ENCODE measurements around the gene LRRC23. TPM values are rescaled to one million over a fixed set of nuclear protein-coding genes. Genes with fewer than 3 reads are reported as not detected.

The LRRC23 gene
- total and polyA plus RNA-seq, 2 experiments from 2014 or later, result 4.3 to 4.5 TPM

- in situ Hi-C loops (cut with MboI), result no loop called here
- H3K79me2 ChIP-seq (ENCODE audit: insufficient read depth), result no peaks in the 10 kb centered on the region
- DNase-seq, result no peak
- H3K4me2 ChIP-seq (ENCODE audit: unreplicated experiment), result no peak overlapping the region
- no peaks in the 10 kb centered on the region for H3K9me3 ChIP-seq (ENCODE audit: low read depth)
- no peak overlapping the region for H3K9ac ChIP-seq
- no peak overlapping the region for H3K27ac ChIP-seq
- 80 to 84% methylated on average over 21 of the region's 21 CpGs for WGBS, 2 experiments (ENCODE audit: low coverage in 1 of 2, low lambda C conversion rate in 2 of 2, missing lambda C conversion rate in 2 of 2)
- no peaks in the 10 kb centered on the region for H3K36me3 ChIP-seq (ENCODE audit: low read depth)
- no peak overlapping the region for H2AFZ ChIP-seq
- H3K4me3 ChIP-seq, result no peak overlapping the region
- no peaks in the 10 kb centered on the region for H3K9me2 ChIP-seq (ENCODE audit: insufficient read depth)
- no peaks in the 10 kb centered on the region for H3K27me3 ChIP-seq (replicated peaks; ENCODE audit: insufficient read depth)
- H3K4me1 ChIP-seq (ENCODE audit: insufficient read depth), result no peaks in the 10 kb centered on the region
- no peaks in the 10 kb centered on the region for H3F3A ChIP-seq (ENCODE audit: insufficient read depth)
- H4K20me1 ChIP-seq (ENCODE audit: insufficient read depth), result no peaks in the 10 kb centered on the region
- TF ChIP-seq EZH2 (IDR thresholded peaks at IDR 0.05; ENCODE audit: insufficient read depth, poor library complexity, severe bottlenecking) (no peak), EZH2phosphoT487 (IDR thresholded peaks at IDR 0.05; ENCODE audit: insufficient read depth, low read depth) (no peak)
These were observed 49.9 kb downstream of the LRRC23 start for GRCh38 chr12:6954316-6955107.

GRCh38 chr12:6955108-6956020, 50.7 kb downstream of the LRRC23 start:
- in situ Hi-C loops (cut with MboI), result no loop called here
- 77 to 83% methylated on average over 11 to 22 of the region's 22 CpGs for WGBS, 2 experiments (ENCODE audit: low coverage in 1 of 2, low lambda C conversion rate in 2 of 2, missing lambda C conversion rate in 2 of 2)
- H3K9me3 ChIP-seq (ENCODE audit: low read depth), result no peaks in the 10 kb centered on the region
- H3K4me3 ChIP-seq, result no peak overlapping the region
- H3F3A ChIP-seq (ENCODE audit: insufficient read depth), result no peaks in the 10 kb centered on the region
- DNase-seq, result no peak
- no peaks in the 10 kb centered on the region for H4K20me1 ChIP-seq (ENCODE audit: insufficient read depth)
- no peaks in the 10 kb centered on the region for H3K27me3 ChIP-seq (replicated peaks; ENCODE audit: insufficient read depth)
- H3K9ac ChIP-seq, result no peak overlapping the region
- H3K27ac ChIP-seq, result no peak overlapping the region
- H2AFZ ChIP-seq, result no peak overlapping the region
- no peak overlapping the region for H3K4me2 ChIP-seq (ENCODE audit: unreplicated experiment)
- H3K4me1 ChIP-seq (ENCODE audit: insufficient read depth), result no peaks in the 10 kb centered on the region
- TF ChIP-seq EZH2phosphoT487 (IDR thresholded peaks at IDR 0.05; ENCODE audit: insufficient read depth, low read depth) (no peak), EZH2 (IDR thresholded peaks at IDR 0.05; ENCODE audit: insufficient read depth, poor library complexity, severe bottlenecking) (no peak)
- no peaks in the 10 kb centered on the region for H3K9me2 ChIP-seq (ENCODE audit: insufficient read depth)
- H3K36me3 ChIP-seq (ENCODE audit: low read depth), result no peaks in the 10 kb centered on the region
- no peaks in the 10 kb centered on the region for H3K79me2 ChIP-seq (ENCODE audit: insufficient read depth)

- no peak overlapping the region for H3K9ac ChIP-seq
- no peaks in the 10 kb centered on the region for H3K27me3 ChIP-seq (replicated peaks; ENCODE audit: insufficient read depth)
- H3F3A ChIP-seq (ENCODE audit: insufficient read depth), result no peaks in the 10 kb centered on the region
- no peaks in the 10 kb centered on the region for H3K36me3 ChIP-seq (ENCODE audit: low read depth)
- no peak overlapping the region for H2AFZ ChIP-seq
- no peaks in the 10 kb centered on the region for H3K79me2 ChIP-seq (ENCODE audit: insufficient read depth)
- no peak overlapping the region for H3K27ac ChIP-seq
- no peak for DNase-seq
- in situ Hi-C loops (cut with MboI), result no loop called here
- no peaks in the 10 kb centered on the region for H4K20me1 ChIP-seq (ENCODE audit: insufficient read depth)
- TF ChIP-seq EZH2phosphoT487 (IDR thresholded peaks at IDR 0.05; ENCODE audit: insufficient read depth, low read depth), result no peak
- TF ChIP-seq EZH2 (IDR thresholded peaks at IDR 0.05; ENCODE audit: insufficient read depth, poor library complexity, severe bottlenecking), result no peak
- H3K9me2 ChIP-seq (ENCODE audit: insufficient read depth), result no peaks in the 10 kb centered on the region
- 86 to 88% methylated on average over 23 to 28 of the region's 28 CpGs for WGBS, 2 experiments (ENCODE audit: low coverage in 1 of 2, low lambda C conversion rate in 2 of 2, missing lambda C conversion rate in 2 of 2)
- no peak overlapping the region for H3K4me3 ChIP-seq
- H3K4me1 ChIP-seq (ENCODE audit: insufficient read depth), result no peaks in the 10 kb centered on the region
- H3K4me2 ChIP-seq (ENCODE audit: unreplicated experiment), result no peak overlapping the region
- H3K9me3 ChIP-seq (ENCODE audit: low read depth), result no peaks in the 10 kb centered on the region
These were observed 51.6 kb downstream of the LRRC23 start for GRCh38 chr12:6956021-6956727.

- 0 out of 2 replicates have a peak, but pooled peaks cover 7% of the 10 kb centered on the region for H3K4me1 ChIP-seq (ENCODE audit: insufficient read depth)
- H2AFZ ChIP-seq, result no peak overlapping the region
- no peak overlapping the region for H3K9ac ChIP-seq
- in situ Hi-C loops (cut with MboI), result no loop called here
- no peaks in the 10 kb centered on the region for H3K9me3 ChIP-seq (ENCODE audit: low read depth)
- DNase-seq, result no peak
- H3K4me3 ChIP-seq, result no peak overlapping the region
- H3K4me2 ChIP-seq (ENCODE audit: unreplicated experiment), result no peak overlapping the region
- no peaks in the 10 kb centered on the region for H3K36me3 ChIP-seq (ENCODE audit: low read depth)
- H3F3A ChIP-seq (ENCODE audit: insufficient read depth), result no peaks in the 10 kb centered on the region
- H3K27me3 ChIP-seq (replicated peaks; ENCODE audit: insufficient read depth), result no peaks in the 10 kb centered on the region
- no peaks in the 10 kb centered on the region for H3K9me2 ChIP-seq (ENCODE audit: insufficient read depth)
- no peak overlapping the region for H3K27ac ChIP-seq
- 65 to 66% methylated on average over 13 to 20 of the region's 20 CpGs for WGBS, 2 experiments (ENCODE audit: low coverage in 1 of 2, low lambda C conversion rate in 2 of 2, missing lambda C conversion rate in 2 of 2)
- H4K20me1 ChIP-seq (ENCODE audit: insufficient read depth), result no peaks in the 10 kb centered on the region
- TF ChIP-seq EZH2phosphoT487 (IDR thresholded peaks at IDR 0.05; ENCODE audit: insufficient read depth, low read depth) (no peak), EZH2 (IDR thresholded peaks at IDR 0.05; ENCODE audit: insufficient read depth, poor library complexity, severe bottlenecking) (no peak)
- no peaks in the 10 kb centered on the region for H3K79me2 ChIP-seq (ENCODE audit: insufficient read depth)
These were observed 52.6 kb downstream of the LRRC23 start for GRCh38 chr12:6957151-6957701.

Measured in GM23248 (cell line).